Measurements from ENCODE around the gene NRDC.
"Not testable (repeated sequence)": the region's sequence is repeated elsewhere in the genome, so short reads cannot be mapped to it uniquely, and the experiment has no call there.

Gene NRDC

GRCh38 chr1:51850420-51851223, 27.9 kb downstream of the NRDC start:
- in situ Hi-C loops (cut with MboI; ENCODE audit: low sequenced_read_pairs), result no loop called here

DNA sequence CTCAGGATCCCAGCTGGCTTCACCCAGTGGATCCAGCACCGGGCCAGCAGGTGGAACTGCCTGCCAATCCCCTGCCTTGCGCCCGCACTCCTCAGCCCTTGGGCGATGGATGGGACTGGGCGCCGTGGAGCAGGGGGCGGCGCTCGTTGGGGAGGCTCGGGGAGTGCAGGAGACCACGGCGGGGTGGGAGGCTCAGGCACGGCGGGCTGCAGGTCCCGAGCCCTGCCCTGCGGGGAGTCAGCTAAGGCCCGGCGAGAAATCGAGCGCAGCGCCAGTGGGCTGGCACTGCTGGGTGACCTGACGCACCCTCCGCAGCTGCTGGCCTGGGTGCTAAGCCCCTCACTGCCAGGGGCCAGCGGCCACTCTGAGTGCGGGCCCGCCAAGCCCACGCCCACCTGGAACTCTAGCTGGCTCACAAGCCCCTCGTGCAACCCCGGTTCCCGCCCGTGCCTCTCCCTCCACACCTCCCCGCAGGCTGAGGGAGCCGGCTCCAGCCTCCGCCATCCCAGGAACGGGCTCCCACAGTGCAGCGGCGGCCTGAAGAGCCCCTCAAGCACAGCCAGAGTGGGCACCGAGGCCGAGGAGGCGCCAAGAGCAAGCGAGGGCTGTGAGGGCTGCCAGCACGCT, 31.1 kb downstream of the NRDC start:
- in situ Hi-C loops (cut with MboI; ENCODE audit: low sequenced_read_pairs), result no loop called here

- in situ Hi-C loops (cut with MboI; ENCODE audit: low sequenced_read_pairs), result no loop called here
These were observed 34.6 kb downstream of the NRDC start for GRCh38 chr1:51843948-51844347.

GRCh38 chr1:51842261-51842660, 36.3 kb downstream of the NRDC start:
- in situ Hi-C loops (cut with MboI; ENCODE audit: low sequenced_read_pairs), result no loop called here

GRCh38 chr1:51840743-51841461, 37.6 kb downstream of the NRDC start:
- in situ Hi-C loops (cut with MboI; ENCODE audit: low sequenced_read_pairs), result no loop called here

DNA sequence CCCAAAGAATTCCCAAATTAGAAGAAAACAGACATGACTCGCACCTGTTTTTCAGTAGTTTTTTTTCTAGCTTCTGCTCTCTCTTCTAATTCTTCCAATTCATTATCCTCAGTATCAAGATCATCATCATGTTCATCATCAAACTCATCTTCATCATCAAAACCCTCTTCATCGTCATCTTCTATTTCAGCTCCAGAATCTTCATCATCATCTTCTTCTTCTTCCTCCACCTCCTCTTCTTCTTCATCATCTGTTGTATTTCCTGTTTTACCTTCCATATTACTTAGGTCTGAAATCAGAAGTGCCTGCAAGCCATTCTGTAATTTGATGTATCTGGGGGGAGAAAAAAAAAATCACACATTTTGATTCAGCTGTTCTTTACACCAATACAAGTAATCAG, 38.3 kb downstream of the NRDC start:
- in situ Hi-C loops (cut with MboI; ENCODE audit: low sequenced_read_pairs), result no loop called here

GRCh38 chr1:51839094-51839493, 39.4 kb downstream of the NRDC start:
- in situ Hi-C loops (cut with MboI; ENCODE audit: low sequenced_read_pairs), result no loop called here

DNA sequence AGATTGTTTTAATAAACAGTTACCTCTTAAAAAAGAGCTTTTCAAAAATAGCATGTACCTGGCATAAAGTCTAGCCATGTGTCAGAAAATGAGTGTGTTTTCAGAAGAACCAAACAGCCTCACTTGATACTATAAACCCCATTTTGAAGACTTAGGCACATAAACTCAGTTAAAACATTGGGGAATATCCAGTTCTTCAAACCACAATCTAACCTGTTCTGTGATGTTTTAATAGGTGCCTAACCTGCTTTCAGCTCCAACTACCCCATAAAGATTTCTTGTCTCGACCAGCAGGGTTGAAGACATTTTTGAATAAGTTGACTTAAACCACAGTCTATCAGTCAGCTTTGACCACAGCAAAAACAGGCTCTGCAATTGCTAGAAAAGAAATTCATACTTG, 41.3 kb downstream of the NRDC start:
- in situ Hi-C loops (cut with MboI; ENCODE audit: low sequenced_read_pairs), result no loop called here

DNA sequence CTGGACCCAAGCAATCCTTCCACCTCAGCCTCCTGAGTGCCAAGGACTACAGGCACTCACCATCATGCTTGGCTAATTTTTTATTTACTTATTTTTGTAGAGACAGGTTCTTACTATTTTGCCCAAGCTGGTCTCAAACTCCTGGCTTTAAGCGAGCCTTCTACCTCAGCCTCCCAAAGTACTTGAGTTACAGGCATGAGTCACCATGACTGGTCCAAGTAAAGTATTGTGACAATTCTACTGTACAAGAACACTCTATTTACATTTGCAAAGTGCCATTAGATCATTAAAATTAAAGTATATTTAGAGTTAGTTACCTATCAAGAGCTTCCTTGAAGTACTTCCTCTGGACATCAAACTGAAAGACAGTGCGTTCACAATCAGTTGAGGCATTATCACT, 44.8 kb downstream of the NRDC start:
- in situ Hi-C loops (cut with MboI; ENCODE audit: low sequenced_read_pairs), result no loop called here

- in situ Hi-C loops (cut with MboI; ENCODE audit: low sequenced_read_pairs), result no loop called here
These were observed 49.5 kb downstream of the NRDC start for GRCh38 chr1:51829058-51829457.

DNA sequence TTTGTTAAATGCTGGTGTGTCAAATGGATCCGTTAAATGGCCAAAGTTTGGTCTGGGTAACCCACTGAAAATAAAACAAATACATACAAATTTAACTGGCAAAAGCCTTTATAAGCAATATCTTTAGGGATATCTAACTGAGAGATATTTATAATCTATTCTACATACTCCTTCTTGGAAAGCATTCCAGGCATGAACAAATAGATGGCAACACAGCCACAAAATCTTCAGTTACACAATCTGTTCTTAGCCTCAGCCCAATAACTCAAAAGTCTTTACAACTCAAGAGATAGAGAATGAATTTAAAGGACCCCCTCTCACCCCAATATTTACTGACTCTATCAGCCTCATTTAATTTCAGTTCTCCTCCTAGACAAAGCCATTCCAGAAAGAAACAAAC, 58.7 kb downstream of the NRDC start:
- in situ Hi-C loops (cut with MboI; ENCODE audit: low sequenced_read_pairs), result no loop called here

DNA sequence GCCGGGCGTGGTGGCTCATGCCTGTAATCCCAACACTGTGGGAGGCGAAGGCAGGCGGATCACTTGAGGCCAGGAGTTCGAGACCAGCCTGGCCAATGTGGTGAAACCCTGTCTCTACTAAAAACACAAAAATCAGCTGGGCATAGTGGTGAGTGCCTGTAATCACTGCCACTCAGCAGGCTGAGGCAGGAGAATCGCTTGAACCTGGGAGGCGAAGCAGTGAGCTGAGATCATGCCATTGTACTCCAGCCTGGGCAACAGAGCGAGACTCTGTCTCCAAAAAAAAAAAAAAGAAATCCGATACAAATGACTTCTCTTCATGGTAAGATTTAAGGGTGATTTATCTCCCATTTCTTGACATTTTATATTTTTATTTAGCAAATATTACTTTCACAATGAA, 59.5 kb downstream of the NRDC start:
- in situ Hi-C loops (cut with MboI; ENCODE audit: low sequenced_read_pairs), result not testable (repeated sequence)

DNA sequence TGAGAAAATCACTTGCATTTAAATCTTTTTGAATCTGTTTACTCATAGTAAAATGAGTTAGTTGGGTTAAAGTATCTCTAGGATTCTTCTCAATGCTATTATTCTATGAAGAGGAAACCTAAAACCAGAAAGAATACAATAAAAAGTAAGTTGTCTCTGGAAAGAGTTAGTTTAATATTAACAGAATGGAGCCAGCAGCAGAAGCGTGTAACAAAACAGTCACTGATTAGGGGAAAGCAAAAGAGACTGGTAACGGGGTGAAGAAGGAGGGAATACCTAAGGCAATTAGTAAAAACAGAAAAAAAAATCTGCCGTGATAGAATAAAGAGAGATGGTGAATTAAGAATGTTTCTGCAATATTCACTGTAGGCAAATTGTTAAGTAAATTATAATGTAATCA, 60.0 kb downstream of the NRDC start:
- in situ Hi-C loops (cut with MboI; ENCODE audit: low sequenced_read_pairs), result no loop called here

GRCh38 chr1:51814513-51814912, 64.0 kb downstream of the NRDC start:
- in situ Hi-C loops (cut with MboI; ENCODE audit: low sequenced_read_pairs), result no loop called here

DNA sequence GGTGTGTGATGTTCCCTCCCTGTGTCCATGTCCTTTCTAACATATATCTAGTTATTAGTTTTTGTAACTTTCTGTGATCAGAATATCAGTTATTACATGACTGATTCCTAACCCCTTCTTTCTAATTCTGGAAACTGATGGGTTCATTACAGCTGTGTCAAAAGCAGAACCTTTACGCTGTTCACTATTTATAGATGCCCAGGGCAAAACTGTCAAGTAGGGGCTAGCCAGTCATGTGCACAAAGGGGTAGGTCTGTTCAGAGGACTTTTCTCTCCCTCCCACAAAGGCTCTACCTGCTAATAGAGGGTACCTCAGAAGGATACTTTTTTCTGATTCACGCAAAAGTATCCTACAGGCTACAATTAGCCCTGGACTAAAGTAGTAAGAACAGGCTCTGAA, 79.2 kb downstream of the NRDC start:
- in situ Hi-C loops (cut with MboI; ENCODE audit: low sequenced_read_pairs), result no loop called here

DNA sequence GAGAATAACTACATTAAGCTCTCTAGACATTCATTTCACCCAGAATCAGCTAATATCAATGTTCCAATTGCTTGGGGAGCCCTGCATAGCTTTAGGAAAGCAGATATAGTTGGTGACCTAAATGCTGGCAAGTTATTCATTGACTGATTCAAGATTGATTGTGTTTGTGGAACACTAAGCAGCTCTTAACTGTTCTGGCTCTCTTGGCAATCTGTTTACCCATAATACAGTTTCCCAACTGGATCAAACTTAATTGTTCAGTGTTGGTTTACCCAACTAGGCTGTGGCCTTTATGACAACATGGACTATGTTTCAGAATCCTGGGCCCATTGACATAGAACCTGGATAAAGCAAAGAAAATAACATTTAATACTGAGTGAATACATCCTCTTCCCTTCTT, 83.7 kb downstream of the NRDC start:
- in situ Hi-C loops (cut with MboI; ENCODE audit: low sequenced_read_pairs), result no loop called here

- in situ Hi-C loops (cut with MboI; ENCODE audit: low sequenced_read_pairs), result no loop called here
These were observed 84.3 kb downstream of the NRDC start for GRCh38 chr1:51794260-51794659.

GRCh38 chr1:51792864-51793263, 85.7 kb downstream of the NRDC start:
- in situ Hi-C loops (cut with MboI; ENCODE audit: low sequenced_read_pairs), result no loop called here

DNA sequence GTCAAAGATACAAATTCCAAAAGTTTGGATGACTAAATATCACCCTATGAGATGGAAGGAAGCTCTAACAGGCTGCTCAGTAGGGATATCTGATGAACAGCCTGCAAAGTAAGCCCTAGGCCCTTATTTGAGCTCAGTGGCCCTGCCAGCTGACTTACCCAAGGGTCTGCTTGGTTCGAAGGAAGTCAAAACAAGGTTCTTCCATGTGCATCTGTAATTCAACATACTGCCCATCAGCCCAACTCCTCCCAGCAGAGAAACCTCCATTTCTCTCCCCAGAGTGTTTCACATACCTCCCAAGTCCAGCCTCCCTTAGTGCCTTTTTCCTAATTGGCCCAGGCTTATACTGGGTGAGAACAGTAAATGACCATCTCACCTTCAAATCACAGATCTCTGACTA, 86.6 kb downstream of the NRDC start:
- in situ Hi-C loops (cut with MboI; ENCODE audit: low sequenced_read_pairs), result no loop called here

GRCh38 chr1:51790385-51790784, 88.1 kb downstream of the NRDC start:
- in situ Hi-C loops (cut with MboI; ENCODE audit: low sequenced_read_pairs), result no loop called here

- in situ Hi-C loops (cut with MboI; ENCODE audit: low sequenced_read_pairs), result no loop called here
These were observed 89.2 kb downstream of the NRDC start for GRCh38 chr1:51789342-51789741.

DNA sequence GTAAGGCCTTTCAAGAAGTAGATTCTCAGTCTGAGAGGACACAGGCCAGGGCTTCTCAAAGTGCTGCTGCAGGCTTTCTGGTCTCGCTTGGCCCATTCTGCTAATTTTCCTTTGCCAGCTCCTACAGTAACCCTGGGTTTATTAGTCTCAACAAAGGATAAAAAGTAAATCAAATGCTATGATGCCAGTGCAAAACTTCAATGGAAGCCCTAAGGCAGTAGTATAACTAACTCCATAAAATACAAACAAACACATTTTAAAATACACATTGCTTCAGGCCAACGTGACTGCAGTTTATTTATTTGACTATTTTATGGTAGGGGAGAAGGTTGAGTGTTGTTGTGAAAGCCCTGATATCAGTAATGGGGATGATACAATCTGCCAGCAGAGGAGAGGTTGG, 89.6 kb downstream of the NRDC start:
- in situ Hi-C loops (cut with MboI; ENCODE audit: low sequenced_read_pairs), result no loop called here
